ENCODE results near the gene PCED1A.
A peak's percentile ranks its signal among the peaks of the same experiment; 100 is the strongest.
"Not testable (repeated sequence)": the region's sequence is repeated elsewhere in the genome, so short reads cannot be mapped to it uniquely, and the experiment has no call there.

Gene PCED1A

GRCh38 chr20:2846698-2847097 is 6.2 kb upstream of the PCED1A start:
- H3K27me3 Mint-ChIP-seq: no peaks in the 10 kb centered on the region
- ATAC-seq (replicated peaks): no peak

GRCh38 chr20:2845607-2846006 is 5.2 kb upstream of the PCED1A start:
- H3K27me3 Mint-ChIP-seq: no peaks in the 10 kb centered on the region
- H3K4me1 Mint-ChIP-seq: peaks cover 11 to 14% of the 10 kb centered on the region in 2 donors
- H3K4me3 Mint-ChIP-seq: no peak overlapping the region
- H3K27ac Mint-ChIP-seq: no peak overlapping the region
- no peaks in the 10 kb centered on the region for H3K9me3 Mint-ChIP-seq
- peaks cover 8 to 23% of the 10 kb centered on the region in 2 donors for H3K36me3 Mint-ChIP-seq
- no peak for ATAC-seq (replicated peaks)
- no peak for DNase-seq

More at GRCh38 chr20:2846698-2847097, 6.2 kb upstream of the PCED1A start:
- Mint-ChIP-seq H3K4me1 (peaks cover 8 to 12% of the 10 kb centered on the region in 2 donors), H3K27ac (no peak overlapping the region), H3K4me3 (no peak overlapping the region), H3K9me3 (no peaks in the 10 kb centered on the region), H3K36me3 (peaks cover 12 to 28% of the 10 kb centered on the region in 2 donors)
- DNase-seq: no peak

GRCh38 chr20:2840967-2841531 is 594 bp upstream of the PCED1A start:
- DNase-seq: no peak
- H3K27ac Mint-ChIP-seq: peak overlapping the region; percentile 92
- peaks cover 0 to 2% of the 10 kb centered on the region in 2 donors for H3K9me3 Mint-ChIP-seq
- H3K4me3 Mint-ChIP-seq: peak overlapping the region; percentile 90 to 91
- peak; percentile 33 to 47 for ATAC-seq (replicated peaks)
- H3K36me3 Mint-ChIP-seq: peaks cover 15 to 40% of the 10 kb centered on the region in 2 donors
- H3K4me1 Mint-ChIP-seq: peaks cover 26 to 27% of the 10 kb centered on the region in 2 donors
- H3K27me3 Mint-ChIP-seq: no peaks in the 10 kb centered on the region

- Mint-ChIP-seq H3K9me3 (peaks cover 0 to 2% of the 10 kb centered on the region in 2 donors), H3K27me3 (no peaks in the 10 kb centered on the region), H3K27ac (peak overlapping the region; percentile 97), H3K4me3 (peak overlapping the region; percentile 88 to 90), H3K36me3 (peaks cover 15 to 47% of the 10 kb centered on the region in 2 donors), H3K4me1 (peaks cover 21 to 26% of the 10 kb centered on the region in 2 donors)
- no peak for ATAC-seq (replicated peaks)
- no peak for DNase-seq
Measured at GRCh38 chr20:2839732-2840137, 720 bp downstream of the PCED1A start.

GRCh38 chr20:2838847-2839671 is 1.4 kb downstream of the PCED1A start:
- no peak for ATAC-seq (replicated peaks)
- H3K9me3 Mint-ChIP-seq: peaks cover 0 to 2% of the 10 kb centered on the region in 2 donors
- no peak for DNase-seq
- H3K27me3 Mint-ChIP-seq: no peaks in the 10 kb centered on the region
- peaks cover 15 to 50% of the 10 kb centered on the region in 2 donors for H3K36me3 Mint-ChIP-seq
- H3K4me3 Mint-ChIP-seq: peak overlapping the region; percentile 70 to 88
- H3K4me1 Mint-ChIP-seq: peaks cover 18 to 21% of the 10 kb centered on the region in 2 donors
- peak overlapping the region; percentile 97 for H3K27ac Mint-ChIP-seq

GRCh38 chr20:2838170-2838797 is 2.2 kb downstream of the PCED1A start:
- no peak for DNase-seq
- H3K4me1 Mint-ChIP-seq: peaks cover 18 to 21% of the 10 kb centered on the region in 2 donors
- no peaks in the 10 kb centered on the region for H3K27me3 Mint-ChIP-seq
- peak overlapping the region; percentile 67 for H3K27ac Mint-ChIP-seq
- H3K36me3 Mint-ChIP-seq: peaks cover 15 to 43% of the 10 kb centered on the region in 2 donors
- peak overlapping the region; percentile 29 to 56 for H3K4me3 Mint-ChIP-seq
- no peak for ATAC-seq (replicated peaks)
- H3K9me3 Mint-ChIP-seq: peaks cover 0 to 2% of the 10 kb centered on the region in 2 donors

- Mint-ChIP-seq H3K36me3 (peaks cover 15 to 43% of the 10 kb centered on the region in 2 donors), H3K4me3 (no peak overlapping the region), H3K4me1 (peaks cover 18 to 21% of the 10 kb centered on the region in 2 donors), H3K9me3 (peaks cover 0 to 2% of the 10 kb centered on the region in 2 donors), H3K27me3 (no peaks in the 10 kb centered on the region), H3K27ac (peak overlapping the region; percentile 67)
- DNase-seq: no peak
- no peak for ATAC-seq (replicated peaks)
Measured at GRCh38 chr20:2837221-2837960, 3.1 kb downstream of the PCED1A start.

GRCh38 chr20:2836035-2836434 is 4.4 kb downstream of the PCED1A start:
- Mint-ChIP-seq H3K9me3 (peaks cover 0 to 2% of the 10 kb centered on the region in 2 donors), H3K27me3 (no peaks in the 10 kb centered on the region), H3K36me3 (peaks cover 15 to 43% of the 10 kb centered on the region in 2 donors), H3K27ac (no peak overlapping the region), H3K4me1 (peaks cover 14 to 24% of the 10 kb centered on the region in 2 donors), H3K4me3 (no peak overlapping the region)
- no peak for DNase-seq
- no peak for ATAC-seq (replicated peaks)

GRCh38 chr20:2835331-2835796 is 5.1 kb downstream of the PCED1A start:
- Mint-ChIP-seq H3K27me3 (no peaks in the 10 kb centered on the region), H3K27ac (no peak overlapping the region), H3K4me1 (peaks cover 14 to 24% of the 10 kb centered on the region in 2 donors), H3K4me3 (no peak overlapping the region), H3K9me3 (peaks cover 0 to 2% of the 10 kb centered on the region in 2 donors), H3K36me3 (peaks cover 13 to 43% of the 10 kb centered on the region in 2 donors)
- DNase-seq (no peak), ATAC-seq (replicated peaks) (no peak)

- DNase-seq (no peak), ATAC-seq (replicated peaks) (no peak)
- Mint-ChIP-seq H3K9me3 (peaks cover 0 to 2% of the 10 kb centered on the region in 2 donors), H3K27me3 (peaks cover 0 to under 1% of the 10 kb centered on the region in 2 donors), H3K27ac (no peak overlapping the region), H3K4me3 (no peak overlapping the region), H3K4me1 (peaks cover 12 to 21% of the 10 kb centered on the region in 2 donors), H3K36me3 (peaks cover 13 to 43% of the 10 kb centered on the region in 2 donors)
Measured at GRCh38 chr20:2834401-2835110, 5.9 kb downstream of the PCED1A start.

- ATAC-seq (replicated peaks) (no peak), DNase-seq (no peak)
- Mint-ChIP-seq H3K36me3 (peaks cover 13 to 38% of the 10 kb centered on the region in 2 donors), H3K9me3 (no peaks in the 10 kb centered on the region), H3K4me3 (no peak overlapping the region), H3K27me3 (peaks cover 0 to 6% of the 10 kb centered on the region in 2 donors), H3K27ac (no peak overlapping the region), H3K4me1 (peaks cover 6 to 14% of the 10 kb centered on the region in 2 donors)
Measured at GRCh38 chr20:2833761-2834160, 6.7 kb downstream of the PCED1A start.

GRCh38 chr20:2831206-2831605 is 9.2 kb downstream of the PCED1A start:
- peaks cover 0 to 15% of the 10 kb centered on the region in 2 donors for H3K36me3 Mint-ChIP-seq
- not testable (repeated sequence) for H3K4me3 Mint-ChIP-seq; H3K27ac Mint-ChIP-seq; H3K9me3 Mint-ChIP-seq; H3K4me1 Mint-ChIP-seq; DNase-seq; ATAC-seq (replicated peaks)
- peaks cover 12 to 16% of the 10 kb centered on the region in 2 donors for H3K27me3 Mint-ChIP-seq

- peaks cover 19 to 21% of the 10 kb centered on the region in 2 donors for H3K27me3 Mint-ChIP-seq
- no peak for ATAC-seq (replicated peaks)
Measured at GRCh38 chr20:2829376-2829775, 11.1 kb downstream of the PCED1A start.

More at GRCh38 chr20:2829376-2829775, 11.1 kb downstream of the PCED1A start:
- Mint-ChIP-seq H3K4me3 (no peak overlapping the region), H3K36me3 (peaks cover 0 to 3% of the 10 kb centered on the region in 2 donors), H3K9me3 (no peaks in the 10 kb centered on the region), H3K4me1 (peaks cover 0 to 8% of the 10 kb centered on the region in 2 donors), H3K27ac (peak overlapping the region; percentile 4)
- no peak for DNase-seq
